C1 segment of cervical spinal cord (tissue), 14 donors: ENCODE results near the gene STK25.
"Not testable (repeated sequence)": the region's sequence is repeated elsewhere in the genome, so short reads cannot be mapped to it uniquely, and the experiment has no call there.

ENCODE experiments used
- DNase-seq, 14 donors: peaks; one replicate each; lab custom pipeline; 2025; lab: John Stamatoyannopoulos, UW

Gene STK25

DNA sequence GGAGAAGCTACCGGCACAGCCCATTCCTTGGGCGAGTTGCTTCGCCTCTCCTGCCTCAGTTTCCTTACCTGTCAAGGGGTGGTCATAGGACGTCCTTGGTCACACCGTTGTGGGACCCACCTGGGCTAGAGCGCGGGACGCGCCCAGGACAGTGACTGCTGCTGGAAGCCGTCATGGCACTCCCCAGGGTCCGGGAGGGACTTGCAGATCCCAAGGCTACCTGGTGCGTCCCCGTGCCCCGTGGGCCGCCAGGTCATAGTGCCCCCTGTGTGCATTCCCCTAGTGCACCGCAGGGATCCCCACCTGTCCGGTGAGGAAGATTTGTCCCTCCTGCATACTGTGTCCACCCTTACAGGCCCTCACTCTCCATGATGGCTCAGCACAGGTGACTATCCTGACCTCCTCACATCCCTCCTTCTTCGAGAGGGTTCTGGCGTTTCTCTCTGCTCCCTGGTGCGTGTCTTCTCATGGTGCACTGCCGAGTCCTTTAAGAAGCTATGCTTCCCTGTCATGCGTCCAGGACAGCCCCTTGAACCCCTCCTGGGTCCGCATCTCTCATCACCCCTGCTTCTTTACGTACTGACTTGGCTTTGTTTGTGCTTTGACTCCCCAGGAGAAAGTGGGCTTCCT, 886 bp upstream of the STK25 start:
- DNase-seq = no peak

DNA sequence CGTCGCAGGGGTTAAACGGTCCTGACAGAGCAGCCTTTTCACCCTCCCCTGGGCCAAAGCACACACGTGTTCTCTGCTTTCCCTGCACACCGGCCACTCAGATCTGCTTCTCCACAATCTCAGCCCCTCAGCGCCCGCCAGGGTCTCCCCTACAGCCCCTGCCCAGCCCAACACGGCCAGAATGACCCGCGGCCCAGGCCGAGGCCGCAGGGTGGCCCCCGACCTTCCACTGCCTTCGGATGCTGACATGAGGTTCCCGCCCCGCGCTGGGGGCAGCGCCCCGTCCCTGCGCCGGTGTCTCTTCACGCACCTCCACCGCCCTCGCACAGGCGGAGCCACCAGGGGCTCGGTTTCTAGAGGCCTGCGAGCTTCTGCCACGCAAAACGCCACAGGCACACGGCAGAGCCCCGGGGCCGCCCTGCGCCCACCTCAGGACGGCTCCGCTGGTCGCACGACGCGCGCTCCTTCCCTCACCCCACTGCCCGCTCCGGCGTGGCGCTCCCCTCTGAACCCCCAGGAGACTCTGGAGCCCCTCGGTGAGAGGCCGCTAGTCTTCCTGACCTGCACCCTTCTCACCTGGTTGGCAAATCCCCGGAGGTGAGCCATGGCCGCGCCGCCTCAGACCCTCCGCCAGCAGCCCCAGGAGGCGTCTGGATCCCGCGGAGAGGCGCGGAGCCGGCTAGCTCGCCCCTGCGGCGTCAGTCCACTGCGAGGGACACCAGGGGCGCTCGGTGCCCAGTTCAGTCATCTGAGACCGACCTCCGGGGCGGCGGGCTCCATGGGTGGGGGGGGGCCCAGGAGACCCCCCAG, 749 bp downstream of the STK25 start:
- peak in 3 of 14 donors; percentile 19 to 61 (median 32) for DNase-seq

DNA sequence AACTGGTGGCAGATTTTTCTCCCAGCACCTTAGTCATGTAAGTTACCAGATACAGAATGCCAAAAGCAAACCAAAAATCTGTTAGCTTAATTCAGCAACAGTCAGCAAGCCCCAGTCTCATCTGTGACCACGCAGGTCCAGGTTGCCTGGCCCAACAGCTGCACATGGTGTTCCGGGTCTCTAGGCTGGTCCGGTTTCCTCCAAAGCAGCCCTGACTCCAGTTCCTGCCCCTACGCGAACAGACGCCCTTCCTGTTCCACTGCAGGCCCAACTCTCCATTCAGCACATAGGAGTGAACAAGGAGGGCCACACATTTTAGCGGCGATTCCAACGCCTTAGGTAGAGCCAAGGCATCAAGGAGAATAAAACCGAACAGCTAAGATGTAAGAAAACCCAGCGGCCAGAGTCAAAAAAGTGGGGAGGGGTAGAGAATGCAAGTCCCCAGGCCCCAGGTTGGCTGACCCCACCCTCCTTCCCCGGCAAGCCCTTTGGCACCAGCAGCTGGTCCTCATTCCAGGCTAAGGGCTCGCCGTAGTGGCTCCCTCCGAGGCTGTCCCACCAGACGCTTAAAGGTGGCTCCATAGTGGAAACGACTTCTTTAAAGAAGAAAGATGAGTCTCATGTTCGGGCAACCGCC, 1.5 kb downstream of the STK25 start:
- DNase-seq = no peak

- not testable (repeated sequence) for DNase-seq
Measured at GRCh38 chr2:241506317-241506716, 2.1 kb downstream of the STK25 start.

DNA sequence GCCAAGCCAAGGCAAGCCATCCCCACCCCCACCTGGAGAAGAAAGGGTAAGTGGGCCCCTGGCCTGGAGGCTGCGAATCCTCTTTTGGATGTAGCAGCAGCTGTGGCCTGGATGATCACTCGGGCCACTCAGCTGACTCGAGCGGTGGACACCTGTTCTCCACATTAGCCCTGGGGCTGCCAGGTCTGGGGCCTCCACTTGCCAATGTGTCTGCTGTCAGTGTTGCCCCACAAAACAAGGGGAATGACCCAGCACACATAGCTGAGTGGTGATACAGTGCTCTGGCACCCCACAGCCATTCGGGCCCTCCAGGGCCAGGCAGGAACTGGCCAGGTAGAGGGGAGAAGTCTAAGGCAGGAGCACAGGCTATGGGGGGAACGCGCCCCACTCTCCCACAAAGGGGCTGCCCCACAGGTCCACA, 2.6 kb downstream of the STK25 start:
- peak in 1 of 14 donors; percentile 18 for DNase-seq

- peak in 2 of 14 donors; percentile 12 to 26 for DNase-seq
Measured at GRCh38 chr2:241505086-241505780, 3.2 kb downstream of the STK25 start.

DNA sequence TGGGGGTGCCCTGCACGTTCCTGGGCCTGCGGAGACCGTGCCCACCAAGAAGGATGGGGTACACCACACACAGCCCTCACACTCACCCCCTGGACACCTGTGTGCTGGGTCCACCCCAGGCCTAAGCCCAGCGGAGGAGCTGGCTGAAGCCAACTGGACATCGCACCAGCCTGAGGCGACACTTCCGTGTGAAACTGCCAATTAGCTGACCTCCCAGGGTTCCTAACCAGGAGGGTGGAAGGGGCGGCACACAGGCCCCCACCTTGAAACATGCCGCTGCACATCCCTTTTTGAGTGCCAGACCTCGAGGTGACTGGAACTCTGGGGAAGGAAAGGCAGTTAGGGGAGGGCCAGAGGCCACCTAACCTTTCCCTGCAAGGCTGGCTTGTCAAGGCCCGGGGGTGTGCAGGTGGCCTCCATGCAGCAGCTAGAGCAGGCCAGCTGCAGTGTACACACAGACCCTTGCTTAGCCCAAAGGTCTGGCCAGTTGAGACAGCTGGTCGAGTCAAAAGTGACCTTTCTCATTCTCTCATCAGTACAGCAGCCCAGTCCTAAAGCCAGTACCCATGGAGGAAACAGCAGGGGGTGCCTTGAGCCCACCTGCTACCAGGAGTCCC, 4.5 kb downstream of the STK25 start:
- no peak for DNase-seq

GRCh38 chr2:241502281-241502680, 6.1 kb downstream of the STK25 start:
- no peak for DNase-seq

DNA sequence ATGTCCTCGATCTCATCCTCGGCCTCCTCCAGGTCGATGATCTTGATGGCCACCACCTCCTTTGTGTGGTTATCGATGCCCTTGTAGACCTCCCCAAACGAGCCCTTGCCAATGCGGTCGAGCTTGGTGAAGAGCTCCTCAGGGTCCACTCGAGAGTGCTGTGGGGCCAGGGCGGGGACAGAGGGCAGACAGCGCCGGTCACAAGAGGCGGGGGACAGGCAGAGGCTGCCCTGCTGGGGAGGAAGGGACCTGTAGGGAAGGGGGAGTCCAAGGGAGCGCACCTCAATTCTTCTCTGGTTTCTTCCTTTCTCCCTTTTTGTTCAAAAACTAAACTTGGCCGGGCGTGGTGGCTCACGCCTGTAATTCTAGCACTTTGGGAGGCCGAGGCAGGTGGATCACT, 6.8 kb downstream of the STK25 start:
- DNase-seq = no peak

- DNase-seq = no peak
Measured at GRCh38 chr2:241501099-241501541, 7.3 kb downstream of the STK25 start.

GRCh38 chr2:241500431-241500975, 7.9 kb downstream of the STK25 start:
- DNase-seq = no peak

- DNase-seq = no peak
Measured at GRCh38 chr2:241500016-241500415, 8.4 kb downstream of the STK25 start.

DNA sequence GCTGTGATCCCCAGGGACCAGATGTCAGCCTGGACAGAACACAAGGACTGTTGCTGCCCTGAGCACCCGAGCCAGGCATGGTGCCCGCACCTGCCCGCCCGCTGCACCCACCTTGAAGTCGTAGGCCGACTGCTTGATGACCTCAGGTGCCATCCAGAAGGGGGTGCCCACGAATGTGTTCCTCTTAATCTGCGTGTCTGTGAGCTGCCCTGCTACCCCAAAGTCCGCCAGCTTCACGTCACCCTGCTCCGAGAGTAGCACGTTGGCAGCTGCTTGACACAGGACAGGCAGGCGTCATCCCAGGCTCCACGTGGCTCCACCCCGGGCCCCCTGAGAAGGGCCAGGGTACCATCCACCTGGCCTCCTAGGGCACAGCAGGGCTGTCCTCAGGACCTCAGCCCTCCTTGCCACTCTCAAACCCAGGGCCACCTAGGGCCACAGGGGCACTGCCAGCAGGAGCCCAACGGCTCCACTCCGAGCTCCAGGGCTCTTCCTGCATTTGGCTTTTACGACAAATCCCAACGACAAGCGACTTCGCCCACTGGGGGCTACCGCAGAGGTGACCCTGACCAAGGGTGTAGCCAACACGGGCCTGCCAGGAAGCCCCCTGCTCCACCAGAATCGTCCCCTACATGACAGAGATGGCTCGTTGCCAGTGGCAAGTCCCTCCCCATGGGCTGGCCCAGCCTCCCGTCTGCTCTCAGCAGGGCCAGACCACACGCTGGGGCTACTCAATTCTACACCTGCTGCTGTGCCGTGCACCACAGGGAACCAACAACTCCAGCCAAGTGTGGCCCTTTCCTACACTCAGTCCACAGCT, 9.0 kb downstream of the STK25 start:
- peak in 1 of 14 donors; percentile 18 for DNase-seq

GRCh38 chr2:241498115-241499070, 10.0 kb downstream of the STK25 start:
- no peak for DNase-seq

DNA sequence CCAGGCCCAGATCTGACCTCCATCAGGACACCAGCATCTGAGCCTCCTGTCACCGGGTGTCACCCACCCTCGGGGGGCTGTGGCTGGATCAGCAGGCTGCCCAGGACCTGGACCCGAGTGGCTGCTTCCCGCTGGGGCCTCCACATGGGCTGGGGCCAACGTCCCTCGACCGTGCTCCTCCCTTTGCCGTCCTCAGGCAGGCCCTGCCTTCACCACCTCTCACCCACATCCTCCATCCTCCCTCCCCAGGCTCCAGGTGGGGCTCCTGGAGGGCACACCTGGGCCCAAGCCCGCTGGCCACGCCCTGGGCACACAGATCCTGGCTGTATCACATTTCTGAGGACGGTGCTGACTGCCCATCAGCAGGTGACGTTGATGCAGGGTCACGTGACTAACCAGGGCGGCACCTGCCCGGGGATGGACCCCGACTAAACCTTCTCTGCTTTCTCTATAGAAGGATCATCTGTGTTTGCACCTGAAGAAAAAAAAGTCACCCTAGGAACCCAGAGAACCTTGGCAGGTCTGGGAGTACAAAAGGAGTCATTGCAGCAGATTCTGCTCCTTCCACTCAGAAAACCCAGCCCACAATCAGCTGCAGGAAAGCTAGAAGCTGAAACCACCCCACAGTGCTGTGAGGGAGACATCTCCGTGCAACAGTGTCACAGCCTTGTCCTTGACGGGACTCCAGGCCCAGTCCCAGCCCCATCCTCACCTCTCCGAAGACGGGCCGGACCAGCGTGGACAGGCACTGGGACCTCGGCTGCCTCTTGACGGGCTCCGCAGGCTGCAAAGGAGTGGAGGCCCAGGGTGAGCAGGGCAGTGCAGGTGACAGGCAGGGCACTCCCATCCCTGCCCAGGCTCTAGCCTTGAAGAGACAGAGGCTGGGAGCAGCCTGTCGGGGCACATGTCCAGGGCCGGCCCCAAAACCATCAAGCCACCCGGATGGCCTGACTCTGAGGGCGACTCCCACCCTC, 11.2 kb downstream of the STK25 start:
- no peak for DNase-seq

- no peak for DNase-seq
Measured at GRCh38 chr2:241496003-241496707, 12.2 kb downstream of the STK25 start.
